KBM-7 (cell line): Measurements from ENCODE around the gene SCN4A.
"Not testable (repeated sequence)": the region's sequence is repeated elsewhere in the genome, so short reads cannot be mapped to it uniquely, and the experiment has no call there.

Source experiments
- DNase-seq: peaks from one replicate; pipeline ENCODE4 v3.0.0-alpha.2; 2015
- in situ Hi-C: fragments of 300-500 bp; cut with MboI; formaldehyde crosslinking; loops from 2 replicates; pipeline ENCODE4 v1.14.3; 2020; ENCODE audit warnings: low sequenced_read_pairs, low pct_unique_long_range_greater_than_20kb, mixed read lengths

The SCN4A gene

DNA sequence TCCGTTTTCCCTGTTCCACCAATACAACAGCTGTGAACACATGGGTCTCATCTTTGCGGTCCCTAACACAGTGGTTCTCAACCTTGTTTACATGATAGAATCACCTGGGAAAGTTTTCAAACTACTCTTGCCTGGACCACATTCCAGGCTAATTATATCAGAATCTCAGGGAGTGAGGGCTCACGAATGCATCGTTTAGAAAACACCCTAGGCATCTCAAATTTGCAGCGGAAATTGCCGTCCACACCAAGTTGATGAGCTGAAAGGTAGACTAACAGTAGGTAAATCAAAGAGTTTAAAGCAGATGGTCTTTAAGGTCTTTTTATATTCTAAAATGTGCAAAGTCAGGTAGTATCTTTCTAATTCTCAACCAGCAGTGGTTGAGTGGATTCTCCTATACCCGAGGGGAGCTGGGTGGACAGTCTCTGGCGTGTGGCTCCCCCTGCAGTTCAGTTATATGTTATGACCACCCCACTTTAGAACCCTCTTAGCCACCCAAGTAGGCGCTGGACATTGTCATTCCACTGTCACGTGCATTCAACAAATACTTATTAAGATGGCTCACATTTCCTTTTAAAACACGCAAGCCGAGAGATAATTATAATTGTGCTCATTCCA is 65.4 kb downstream of the SCN4A start:
- in situ Hi-C loops, result loop anchor here (25.0 kb wide), 1 partner anchor 380 kb away; no protein-coding TSS in a partner anchor
- DNase-seq, result not testable (repeated sequence)

DNA sequence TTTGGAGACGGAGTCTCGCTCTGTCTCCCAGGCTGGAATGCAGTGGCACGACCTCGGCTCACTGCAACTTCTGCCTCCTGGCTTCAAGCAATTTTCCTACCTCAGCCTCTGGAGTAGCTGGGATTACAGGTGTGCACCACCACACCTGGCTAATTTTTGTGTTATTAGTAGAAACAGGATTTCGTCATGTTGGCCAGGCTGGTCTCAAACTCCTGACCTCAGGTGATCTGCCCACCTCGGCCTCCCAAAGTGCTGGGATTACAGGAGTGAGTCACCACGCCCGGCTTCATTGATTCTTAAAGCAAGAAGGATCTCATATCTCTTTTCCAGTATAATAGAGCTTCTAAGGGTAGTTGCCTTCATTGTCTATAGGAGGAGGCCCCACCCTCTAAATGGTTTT is 67.9 kb downstream of the SCN4A start:
- in situ Hi-C loops, result loop anchor here (25.0 kb wide), 1 partner anchor 383 kb away; no protein-coding TSS in a partner anchor
- not testable (repeated sequence) for DNase-seq

DNA sequence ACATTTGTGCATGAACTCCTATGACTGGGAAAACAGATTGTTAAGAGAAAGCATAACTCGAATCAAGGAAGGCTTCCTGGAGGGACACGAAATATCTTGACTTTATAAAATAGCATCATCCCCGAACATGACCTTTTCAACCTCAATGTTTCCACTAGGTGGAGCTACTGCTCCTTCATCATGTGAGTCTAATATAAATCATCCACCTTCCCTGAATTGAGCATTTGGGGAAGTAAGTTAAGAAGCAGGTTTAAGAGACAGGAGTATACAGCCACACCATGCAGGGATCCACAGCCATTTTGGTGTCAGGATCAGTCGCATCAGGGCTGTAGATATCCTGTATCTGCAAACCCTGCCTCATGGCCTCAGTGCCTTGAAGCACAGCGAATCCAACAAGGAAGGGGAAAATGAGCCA is 68.9 kb downstream of the SCN4A start:
- peak; percentile 69 for DNase-seq
- in situ Hi-C loops, result loop anchor here (25.0 kb wide), 1 partner anchor 384 kb away; no protein-coding TSS in a partner anchor

DNA sequence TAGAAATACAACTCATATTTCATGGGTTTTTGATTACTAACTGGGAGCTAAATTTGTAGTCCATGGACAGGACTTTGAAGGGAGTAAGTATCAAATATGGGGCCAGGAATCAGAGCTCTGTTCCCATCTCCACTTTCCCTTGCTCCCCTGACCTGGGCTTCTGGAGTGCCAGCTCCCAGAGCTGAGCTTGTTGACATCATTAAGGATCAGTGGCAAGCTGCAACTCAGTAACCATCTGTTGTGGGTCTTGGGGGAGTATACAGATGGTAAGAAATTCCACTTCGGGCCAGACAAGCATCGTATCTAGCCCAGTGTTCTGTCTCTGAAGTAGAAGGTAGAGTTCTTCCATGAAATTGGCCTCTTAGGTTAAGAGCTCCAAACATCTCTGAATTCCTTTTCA is 70.7 kb downstream of the SCN4A start:
- not testable (repeated sequence) for DNase-seq
- in situ Hi-C loops, result loop anchor here (25.0 kb wide), 1 partner anchor 385 kb away; no protein-coding TSS in a partner anchor

DNA sequence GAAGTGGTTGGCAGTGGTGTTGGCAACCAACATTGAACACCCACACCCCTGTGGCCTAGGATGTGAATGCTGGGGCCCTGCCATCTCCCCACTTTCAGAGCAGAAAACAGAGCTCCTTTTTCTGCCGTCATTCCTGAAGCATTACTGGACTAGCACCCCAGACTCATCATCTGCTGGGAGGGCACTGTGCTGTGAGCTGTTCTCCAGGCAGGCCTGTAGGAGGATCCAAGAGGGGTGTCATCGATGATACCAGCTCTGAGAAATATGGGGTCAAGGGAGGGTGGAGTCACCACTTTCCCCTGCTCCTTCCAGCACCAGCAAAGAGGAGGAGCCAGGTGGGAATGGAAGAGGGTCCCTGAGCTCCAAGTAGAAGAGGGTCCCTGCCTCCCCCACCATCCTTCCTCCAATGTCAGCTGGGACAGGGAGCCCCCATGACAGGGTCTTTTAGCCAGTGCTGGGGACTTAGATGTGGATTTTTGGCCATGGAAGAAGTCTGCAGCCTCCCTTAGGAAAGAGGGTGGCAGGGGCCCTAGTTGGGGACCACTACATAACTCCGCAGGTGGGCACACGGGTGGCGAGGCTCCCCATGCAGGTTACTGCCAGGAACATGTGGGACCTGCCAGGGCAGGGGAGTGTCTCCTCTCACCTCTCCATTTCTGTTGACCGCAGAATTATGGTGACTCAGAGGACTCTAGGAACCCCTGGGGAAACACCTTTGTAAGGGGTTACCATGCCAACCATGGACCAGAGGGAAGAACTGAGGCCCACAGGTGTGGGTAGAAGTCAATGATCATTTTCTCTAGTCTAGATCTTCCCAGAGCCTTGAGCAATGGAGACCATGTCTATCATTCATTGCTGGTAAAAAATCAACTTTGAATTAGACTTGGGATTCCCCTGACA is 73.6 kb downstream of the SCN4A start:
- in situ Hi-C loops, result not testable (repeated sequence)

DNA sequence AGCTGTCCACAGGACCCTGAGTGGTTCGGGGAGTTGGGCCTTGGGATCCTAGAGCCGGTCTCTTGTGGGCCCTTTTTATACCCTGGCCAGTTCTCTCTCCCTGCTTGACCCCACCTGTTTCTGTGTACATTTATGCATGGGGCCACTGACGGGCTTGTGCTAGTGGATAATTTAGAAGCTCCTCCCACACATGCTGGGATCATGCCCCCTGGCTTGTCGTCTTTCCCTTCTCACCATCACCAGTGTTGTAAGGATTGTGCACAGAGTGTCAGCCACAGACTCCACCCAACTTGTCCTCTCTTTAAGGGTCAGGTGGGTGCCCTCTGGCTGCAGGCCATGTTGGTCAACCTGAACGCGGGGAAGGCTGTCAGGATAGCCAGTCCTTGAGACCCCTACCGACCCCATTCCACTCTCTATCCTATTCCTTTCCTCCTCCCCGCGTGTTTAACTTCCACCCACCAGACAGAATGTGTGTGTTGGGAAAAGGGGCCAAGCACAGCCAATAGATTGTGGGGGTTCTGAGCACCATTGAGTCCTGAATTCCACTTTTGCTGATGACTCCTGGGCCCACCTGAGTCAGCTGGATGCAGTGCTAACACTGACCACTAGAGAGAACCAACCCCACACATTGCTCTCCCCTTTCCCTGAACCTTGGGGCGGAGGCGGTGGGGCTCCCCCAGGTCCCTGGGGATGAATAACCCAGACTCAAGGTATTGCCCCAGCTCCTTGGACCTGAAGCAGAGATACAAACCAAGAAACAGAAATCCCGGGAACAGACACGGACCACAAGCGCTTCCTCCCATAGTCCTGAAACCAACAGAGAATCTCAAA is 76.0 kb downstream of the SCN4A start, which contains the start of gene CSH1:
Gene CSH1, minus strand, starts transcription at position 51 of the 831 bp plus-strand sequence. CDS start 63 bp downstream, outside the sequence.
- DNase-seq, in situ Hi-C loops: not testable (repeated sequence)

More for the DNA sequence above, 73.6 kb downstream of the SCN4A start:
- DNase-seq, result not testable (repeated sequence)

DNA sequence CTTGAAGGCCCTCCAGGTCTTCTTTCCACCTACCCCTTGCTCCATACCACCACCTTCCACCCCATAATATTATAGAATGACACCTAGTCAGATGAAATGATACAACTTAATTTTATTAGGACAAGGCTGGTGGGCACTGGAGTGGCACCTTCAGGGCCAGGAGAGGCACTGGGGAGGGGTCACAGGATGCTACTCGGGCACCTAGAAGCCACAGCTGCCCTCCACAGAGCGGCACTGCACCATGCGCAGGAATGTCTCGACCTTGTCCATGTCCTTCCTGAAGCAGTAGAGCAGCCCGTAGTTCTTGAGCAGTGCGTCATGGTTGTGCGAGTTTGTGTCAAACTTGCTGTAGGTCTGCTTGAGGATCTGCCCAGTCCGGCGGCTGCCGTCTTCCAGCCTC is 77.9 kb downstream of the SCN4A start:
- DNase-seq, in situ Hi-C loops: not testable (repeated sequence)

DNA sequence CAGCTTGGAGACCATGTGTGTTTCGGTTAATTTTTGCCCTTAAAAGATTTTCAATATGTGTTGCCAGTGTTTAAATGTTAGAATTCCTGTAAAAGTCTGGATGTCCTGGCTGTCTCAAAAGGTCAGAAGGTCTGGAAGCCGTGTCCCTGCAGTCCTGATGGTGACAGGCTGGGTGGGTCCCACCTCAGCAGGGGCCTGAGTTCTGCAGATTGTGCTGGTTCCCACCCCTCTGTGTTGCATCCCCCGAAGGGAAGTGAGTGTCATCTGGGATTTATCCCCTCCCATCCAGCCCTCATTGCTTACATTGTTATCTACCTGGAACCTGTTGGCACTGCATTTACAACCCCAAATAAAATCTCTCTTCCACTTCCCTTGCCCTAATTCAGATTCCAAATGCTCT is 78.7 kb downstream of the SCN4A start:
- in situ Hi-C loops, result not testable (repeated sequence)

DNA sequence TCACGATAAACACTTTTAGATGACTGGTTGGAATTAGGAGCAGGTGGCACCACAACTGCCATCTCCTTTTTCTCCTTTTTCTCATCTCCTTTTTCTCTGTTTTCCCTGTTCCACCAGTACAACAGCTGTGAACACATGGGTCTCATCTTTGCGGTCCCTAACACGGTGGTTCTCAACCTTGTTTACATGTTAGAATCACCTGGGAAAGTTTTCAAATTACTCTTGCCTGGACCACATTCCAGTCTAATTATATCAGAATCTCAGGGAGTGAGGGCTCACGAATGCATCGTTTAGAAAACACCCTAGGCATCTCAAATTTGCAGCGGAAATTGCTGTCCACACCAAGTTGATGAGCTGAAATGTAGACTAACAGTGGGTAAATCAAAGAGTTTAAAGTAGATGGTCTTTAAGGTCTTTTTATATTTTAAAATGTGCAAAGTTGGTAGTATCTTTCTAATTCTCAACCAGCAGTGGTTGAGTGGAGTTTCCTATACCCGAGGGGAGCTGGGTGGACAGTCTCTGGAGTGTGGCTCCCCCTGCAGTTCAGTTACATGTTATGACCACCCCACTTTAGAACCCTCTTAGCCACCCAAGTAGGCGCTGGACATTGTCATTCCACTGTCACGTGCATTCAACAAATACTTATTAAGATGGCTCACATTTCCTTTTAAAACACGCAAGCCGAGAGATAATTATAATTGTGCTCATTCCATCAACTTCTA is 80.2 kb downstream of the SCN4A start:
- in situ Hi-C loops, result not testable (repeated sequence)
- DNase-seq, result peak; percentile 39

More for the DNA sequence above, 78.7 kb downstream of the SCN4A start:
- DNase-seq, result not testable (repeated sequence)

DNA sequence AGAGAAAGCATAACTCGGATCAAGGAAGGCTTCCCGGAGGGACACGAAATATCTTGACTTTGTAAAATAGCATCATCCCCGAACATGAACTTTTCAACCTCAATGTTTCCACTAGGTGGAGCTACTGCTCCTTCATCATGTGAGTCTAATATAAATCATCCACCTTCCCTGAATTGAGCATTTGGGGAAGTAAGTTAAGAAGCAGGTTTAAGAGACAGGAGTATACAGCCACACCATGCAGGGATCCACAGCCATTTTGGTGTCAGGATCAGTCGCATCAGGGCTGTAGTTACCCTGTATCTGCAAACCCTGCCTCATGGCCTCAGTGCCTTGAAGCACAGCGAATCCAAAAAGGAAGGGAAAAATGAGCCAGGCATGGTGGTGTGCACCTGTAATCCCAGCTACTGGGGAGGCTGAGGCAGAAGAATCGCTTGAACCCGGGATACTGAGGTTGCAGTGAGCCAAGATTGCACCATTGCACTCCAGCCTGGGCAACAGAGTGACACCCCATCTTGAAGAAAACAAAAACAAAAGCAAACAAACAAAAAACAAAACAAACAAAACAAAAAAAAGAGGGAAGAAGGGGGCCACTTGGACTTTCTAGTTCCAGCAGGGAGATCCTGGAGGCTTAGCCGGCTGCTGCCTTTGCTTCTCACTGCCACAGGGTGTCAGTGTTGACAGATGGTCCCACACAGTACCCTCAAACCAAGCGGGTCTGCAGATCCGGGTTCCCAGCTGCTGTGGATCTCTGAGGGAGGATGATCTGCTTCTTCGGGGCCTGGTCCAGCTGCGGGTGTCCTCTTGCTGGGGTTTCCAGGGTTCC is 83.5 kb downstream of the SCN4A start:
- DNase-seq, result peak; percentile 68
- in situ Hi-C loops, result not testable (repeated sequence)
